HepG2 (cell line): ENCODE measurements around the gene PTGR3. TPM values are rescaled to one million over a fixed set of nuclear protein-coding genes. Genes with fewer than 3 reads are reported as not detected.

ENCODE experiments used
- ARID4A ChIP-seq: sonication (generic); formaldehyde crosslinking; IDR thresholded peaks from 2 replicates; pipeline ENCODE4 v1.5.0; 2020; ENCODE audit warnings: mild to moderate bottlenecking, missing genetic modification reagents, borderline replicate concordance
- DMAP1 ChIP-seq: IDR thresholded peaks from 2 replicates; pipeline ENCODE4 v1.6.1; 2016
- GATAD2A ChIP-seq: IDR thresholded peaks from 2 replicates; pipeline ENCODE4 v1.6.1; 2016
- HIVEP1 ChIP-seq: sonication (generic); formaldehyde crosslinking; IDR thresholded peaks from 2 replicates; pipeline ENCODE4 v1.4.0; 2020; ENCODE audit warnings: mild to moderate bottlenecking, missing genetic modification reagents
- HMG20B ChIP-seq: conservative IDR thresholded peaks from 2 replicates; pipeline ENCODE4 v1.6.1; 2016; ENCODE audit warnings: missing genetic modification reagents, missing compliant biosample characterization
- HMGXB4 ChIP-seq, 2 experiments: sonication (generic) in 1 of 2; formaldehyde crosslinking in 1 of 2; IDR thresholded peaks; 2 replicates each; pipeline versions ENCODE4 v1.4.0 to v1.6.1; 2018 to 2020; ENCODE audit warnings: missing genetic modification reagents in 2 of 2, borderline replicate concordance in 1 of 2, low read depth in 1 of 2, mild to moderate bottlenecking in 1 of 2, missing biosample characterization in 1 of 2
- NFE2 ChIP-seq: sonication (generic); formaldehyde crosslinking; IDR thresholded peaks from 2 replicates; pipeline ENCODE4 v1.4.0; 2020; ENCODE audit warnings: missing genetic modification reagents
- NONO ChIP-seq, 2 experiments: fragments of 450-650 bp in 1 of 2; sonication (generic) in 1 of 2; formaldehyde crosslinking in 1 of 2; IDR thresholded peaks in 1 of 2; conservative IDR thresholded peaks in 1 of 2; 2 replicates each; pipeline versions ENCODE4 v1.6.1 to v1.8.0; 2017 to 2022; ENCODE audit warnings: mild to moderate bottlenecking in 1 of 2, missing genetic modification reagents in 1 of 2, moderate library complexity in 1 of 2
- PHB2 ChIP-seq: fragments of 450-650 bp; IDR thresholded peaks from 2 replicates; pipeline ENCODE4 v1.6.1; 2018; ENCODE audit not compliant: partially characterized antibody
- ZBTB34 ChIP-seq: sonication (generic); formaldehyde crosslinking; IDR thresholded peaks from 2 replicates; pipeline ENCODE4 v1.8.0; 2022; ENCODE audit warnings: mild to moderate bottlenecking, missing genetic modification reagents
- ZNF264 ChIP-seq: sonication (generic); formaldehyde crosslinking; IDR thresholded peaks from 2 replicates; pipeline ENCODE4 v1.4.0; 2020; ENCODE audit warnings: missing genetic modification reagents
- ZNF431 ChIP-seq: sonication (generic); formaldehyde crosslinking; IDR thresholded peaks from 2 replicates; pipeline ENCODE4 v1.9.0; 2022; ENCODE audit warnings: missing genetic modification reagents, low read depth, mild to moderate bottlenecking, borderline replicate concordance
- ZNF761 ChIP-seq: sonication (generic); formaldehyde crosslinking; conservative IDR thresholded peaks from 2 replicates; pipeline ENCODE4 v1.4.0; 2020; ENCODE audit warnings: mild to moderate bottlenecking, missing genetic modification reagents
- ZNF784 ChIP-seq: sonication (generic); formaldehyde crosslinking; IDR thresholded peaks from 2 replicates; pipeline ENCODE4 v1.5.1; 2020; ENCODE audit warnings: missing genetic modification reagents, mild to moderate bottlenecking, borderline replicate concordance
- polyA plus RNA-seq, 8 experiments: library from polyadenylated mRNA; depleted of rRNA in 3 of 8; stranded (reverse) in 7 of 8; unstranded in 1 of 8; fragments of >200 nt; fragmentation: Illumina TruSeq in 4 of 8; extraction: Trizol in 4 of 8; gene quantifications; 2 replicates each; pipeline versions ENCODE4 v1.2.1 to v1.2.3, GENCODE V29; 2011 to 2016; ENCODE audit warnings: low read depth in 4 of 8, missing spikeins in 1 of 8, mixed read lengths in 1 of 8; ENCODE audit not compliant: insufficient read depth in 1 of 8
- total RNA-seq, 5 experiments: library from RNA; depleted of rRNA; stranded (reverse); fragments of >200 nt; fragmentation: Illumina TruSeq; extraction: Trizol; gene quantifications; 2 replicates each; pipeline ENCODE4 v1.2.3, GENCODE V29; 2016; ENCODE audit warnings: low read depth in 1 of 5

Gene PTGR3
- total and polyA plus RNA-seq, 2 of the 13 experiments (the other 11 are each of a cell fraction or from before 2014, with no cell fraction given) = 11.5 to 25.3 TPM

GRCh38 chr18:75161256-75162028, 47.5 kb downstream of the PTGR3 start (continued):
- TF ChIP-seq HMGXB4 (CRISPR knock-in tag; IDR thresholded peaks at IDR 0.05; ENCODE audit: borderline replicate concordance in 1 of 2, low read depth in 1 of 2) = peak; percentile 50 to 58; a peak in 2 of 4 replicates
- no peak for TF ChIP-seq ZNF431 (CRISPR knock-in tag)
- TF ChIP-seq NFE2 (CRISPR knock-in tag) = no peak
- TF ChIP-seq DMAP1 (CRISPR knock-in tag) = 0 out of 2 replicates have a peak, but pooled peaks have one; percentile 43
- no peak for TF ChIP-seq ZNF264
- TF ChIP-seq HMG20B (CRISPR knock-in tag) = no peak
- TF ChIP-seq ZNF784 (CRISPR knock-in tag) = no peak
- TF ChIP-seq HIVEP1 (CRISPR knock-in tag) = no peak
- peak; percentile 60 for TF ChIP-seq GATAD2A (CRISPR knock-in tag)
- TF ChIP-seq ARID4A = peak; percentile 29; the same call in 1 of the 2 replicates
- no peak for TF ChIP-seq NONO (IDR thresholded peaks at IDR 0.05)
- TF ChIP-seq NONO (CRISPR knock-in tag; conservative IDR thresholded peaks at IDR 0.05) = no peak
- no peak for TF ChIP-seq PHB2
- 0 out of 2 replicates have a peak, but pooled peaks have one; percentile 52 for TF ChIP-seq ZNF761 (CRISPR knock-in tag)
- no peak for TF ChIP-seq ZBTB34 (CRISPR knock-in tag)
